WTC11 (cell line): Measurements from ENCODE around the gene HS3ST3A1. TPM values are rescaled to one million over a fixed set of nuclear protein-coding genes. Genes with fewer than 3 reads are reported as not detected.

Experiments used
- ATAC-seq: fragments of 200-7000 bp; cut with Tn5 transposase; 2 replicates; pipeline ENCODE4 v1.10.0; 2021; ENCODE audit warnings: mild to moderate bottlenecking, moderate library complexity
- CTCF ChIA-PET: fragments of 300-600 bp; sonication (Branson Sonifier 250); formaldehyde crosslinking; loops from one replicate; lab custom pipeline; 2021; ENCODE audit warnings: antibody characterized with exemption; lab: Charles Lee
- POLR2A ChIA-PET: fragments of 350-600 bp; sonication (Branson Sonifier 250); formaldehyde crosslinking; loops from one replicate; lab custom pipeline; 2021; ENCODE audit warnings: antibody characterized with exemption; lab: Charles Lee
- DNase-seq: peaks from one replicate; pipeline ENCODE4 v3.0.0; 2021; ENCODE audit warnings: low spot score
- H3K27ac Mint-ChIP-seq: 2 replicates; pipeline ENCODE4 v1.8.0; 2021; ENCODE audit warnings: mixed read lengths
- H3K27me3 Mint-ChIP-seq: 2 replicates; pipeline ENCODE4 v1.8.0; 2021; ENCODE audit warnings: low read depth, mild to moderate bottlenecking, moderate library complexity, mixed read lengths
- H3K36me3 Mint-ChIP-seq: 2 replicates; pipeline ENCODE4 v1.8.0; 2021; ENCODE audit warnings: mixed read lengths
- H3K4me1 Mint-ChIP-seq: 2 replicates; pipeline ENCODE4 v1.8.0; 2022; ENCODE audit warnings: mixed read lengths
- H3K4me3 Mint-ChIP-seq: 2 replicates; pipeline ENCODE4 v1.8.0; 2021; ENCODE audit warnings: mild to moderate bottlenecking, moderate library complexity, mixed read lengths
- H3K9me3 Mint-ChIP-seq: 2 replicates; pipeline ENCODE4 v1.8.0; 2021; ENCODE audit warnings: mixed read lengths
- ATF1 ChIP-seq: sonication (generic); formaldehyde crosslinking; IDR thresholded peaks from 2 replicates; pipeline ENCODE4 v1.8.1; 2023; ENCODE audit warnings: mild to moderate bottlenecking, moderate library complexity, missing genetic modification reagents
- CDX4 ChIP-seq: fragments of 250-450 bp; sonication (Bioruptor Pico); IDR thresholded peaks from 2 replicates; pipeline ENCODE4 v1.9.0; 2021; ENCODE audit warnings: moderate library complexity, mild to moderate bottlenecking, inconsistent platforms, borderline replicate concordance
- ETV6 ChIP-seq: sonication (generic); formaldehyde crosslinking; IDR thresholded peaks from 2 replicates; pipeline ENCODE4 v1.8.1; 2022; ENCODE audit warnings: mild to moderate bottlenecking, missing genetic modification reagents
- FOXJ3 ChIP-seq: sonication (generic); formaldehyde crosslinking; IDR thresholded peaks from 2 replicates; pipeline ENCODE4 v1.9.0; 2021; ENCODE audit warnings: missing genetic modification reagents, mild to moderate bottlenecking, borderline replicate concordance
- HMGA2 ChIP-seq: fragments of 250-450 bp; sonication (Bioruptor Pico); IDR thresholded peaks from 2 replicates; pipeline ENCODE4 v1.4.0; 2021; ENCODE audit warnings: mild to moderate bottlenecking, moderate library complexity
- PREB ChIP-seq: sonication (generic); formaldehyde crosslinking; IDR thresholded peaks from 2 replicates; pipeline ENCODE4 v1.8.1; 2022; ENCODE audit warnings: mild to moderate bottlenecking, missing genetic modification reagents, moderate library complexity, borderline replicate concordance
- RELA ChIP-seq: sonication (generic); formaldehyde crosslinking; IDR thresholded peaks from 2 replicates; pipeline ENCODE4 v1.8.1; 2022; ENCODE audit warnings: missing genetic modification reagents, mild to moderate bottlenecking, borderline replicate concordance
- USF2 ChIP-seq: sonication (generic); formaldehyde crosslinking; IDR thresholded peaks from 2 replicates; pipeline ENCODE4 v1.8.1; 2023; ENCODE audit warnings: mild to moderate bottlenecking, missing genetic modification reagents, moderate library complexity
- ZMAT4 ChIP-seq: fragments of 250-450 bp; sonication (Bioruptor Pico); IDR thresholded peaks from 2 replicates; pipeline ENCODE4 v1.9.0; 2021; ENCODE audit warnings: mild to moderate bottlenecking
- ZNF138 ChIP-seq: sonication (generic); formaldehyde crosslinking; conservative IDR thresholded peaks from 2 replicates; pipeline ENCODE4 v1.8.1; 2022; ENCODE audit warnings: mild to moderate bottlenecking, moderate library complexity, missing genetic modification reagents
- ZNF219 ChIP-seq: sonication (generic); formaldehyde crosslinking; IDR thresholded peaks from 2 replicates; pipeline ENCODE4 v1.8.0; 2023; ENCODE audit warnings: missing genetic modification reagents, mild to moderate bottlenecking, borderline replicate concordance
- ZNF263 ChIP-seq: sonication (generic); formaldehyde crosslinking; IDR thresholded peaks from 2 replicates; pipeline ENCODE4 v1.8.1; 2022; ENCODE audit warnings: low read depth, mild to moderate bottlenecking, moderate library complexity, missing genetic modification reagents
- ZNF317 ChIP-seq: sonication (generic); formaldehyde crosslinking; IDR thresholded peaks from 2 replicates; pipeline ENCODE4 v1.8.1; 2023; ENCODE audit warnings: low read depth, mild to moderate bottlenecking, moderate library complexity, missing genetic modification reagents, borderline replicate concordance
- ZNF396 ChIP-seq: fragments of 250-450 bp; sonication (Bioruptor Pico); IDR thresholded peaks from 2 replicates; pipeline ENCODE4 v1.8.0; 2021; ENCODE audit warnings: mild to moderate bottlenecking, moderate library complexity, borderline replicate concordance
- ZSCAN18 ChIP-seq: fragments of 250-450 bp; sonication (Bioruptor Pico); IDR thresholded peaks from 2 replicates; pipeline ENCODE4 v2.1.2; 2022; ENCODE audit warnings: mild to moderate bottlenecking, moderate library complexity
- total RNA-seq: library from RNA; stranded (reverse); gene quantifications from 3 replicates; pipeline ENCODE4 v1.2.3, GENCODE V29; 2021
- TF ChIP-seq, protein P1 (sequence below): sonication (generic); formaldehyde crosslinking; IDR thresholded peaks from 2 replicates; pipeline ENCODE4 v1.8.1; 2023; ENCODE audit warnings: mild to moderate bottlenecking, missing genetic modification reagents

The HS3ST3A1 gene
- total RNA-seq, 1 experiment from 2014 or later, result 9.7 TPM

DNA sequence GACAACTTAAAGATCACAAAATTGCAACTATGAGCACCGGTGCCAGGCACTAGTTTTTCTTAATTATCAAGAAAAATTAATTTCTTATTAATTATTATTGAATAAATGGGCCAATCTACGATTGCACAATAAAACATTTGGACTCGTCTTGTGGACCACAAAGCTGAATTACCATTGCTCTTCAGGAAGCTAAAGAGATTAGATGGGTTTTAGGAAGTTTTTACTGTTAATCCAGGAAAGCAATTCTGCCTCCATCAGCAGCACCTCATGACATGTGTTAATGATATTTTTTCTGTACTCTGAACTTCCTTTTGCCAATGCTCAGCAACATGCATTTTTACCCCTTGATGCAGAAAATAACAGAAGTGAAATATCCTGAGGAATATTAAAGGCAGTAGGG is 37.9 kb downstream of the HS3ST3A1 start (continued):
- TF ChIP-seq ZSCAN18 (CRISPR knock-in tag) (no peak), CDX4 (no peak), RELA (CRISPR knock-in tag) (no peak), ZMAT4 (CRISPR knock-in tag) (no peak), ZNF396 (CRISPR knock-in tag) (no peak), HMGA2 (no peak), ZNF263 (CRISPR knock-in tag) (no peak), ZNF138 (CRISPR knock-in tag) (no peak), FOXJ3 (no peak)

GRCh38 chr17:13562271-13562800 is 39.4 kb downstream of the HS3ST3A1 start:
- Mint-ChIP-seq H3K27ac (no peak overlapping the region), H3K4me3 (no peak overlapping the region), H3K4me1 (peaks cover 9% of the 10 kb centered on the region), H3K36me3 (peaks cover 13% of the 10 kb centered on the region), H3K9me3 (peaks cover 13% of the 10 kb centered on the region), H3K27me3 (no peaks in the 10 kb centered on the region)
- no peak for ATAC-seq
- TF ChIP-seq ZNF317 (CRISPR knock-in tag) (no peak), USF2 (CRISPR knock-in tag) (no peak), ZNF263 (CRISPR knock-in tag) (no peak), CDX4 (no peak), ZNF219 (CRISPR knock-in tag) (no peak), ETV6 (CRISPR knock-in tag) (no peak), ZMAT4 (CRISPR knock-in tag) (no peak), ATF1 (CRISPR knock-in tag) (no peak), PREB (CRISPR knock-in tag) (no peak)
- TF ChIP-seq, protein P1, sequence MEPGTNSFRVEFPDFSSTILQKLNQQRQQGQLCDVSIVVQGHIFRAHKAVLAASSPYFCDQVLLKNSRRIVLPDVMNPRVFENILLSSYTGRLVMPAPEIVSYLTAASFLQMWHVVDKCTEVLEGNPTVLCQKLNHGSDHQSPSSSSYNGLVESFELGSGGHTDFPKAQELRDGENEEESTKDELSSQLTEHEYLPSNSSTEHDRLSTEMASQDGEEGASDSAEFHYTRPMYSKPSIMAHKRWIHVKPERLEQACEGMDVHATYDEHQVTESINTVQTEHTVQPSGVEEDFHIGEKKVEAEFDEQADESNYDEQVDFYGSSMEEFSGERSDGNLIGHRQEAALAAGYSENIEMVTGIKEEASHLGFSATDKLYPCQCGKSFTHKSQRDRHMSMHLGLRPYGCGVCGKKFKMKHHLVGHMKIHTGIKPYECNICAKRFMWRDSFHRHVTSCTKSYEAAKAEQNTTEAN (CRISPR knock-in tag), result no peak
- ChIA-PET POLR2A (no interaction called here), CTCF (interaction anchor here (1.6 kb wide), 1 partner anchor 14 kb away, joined by 4 read pairs; no protein-coding TSS in a partner anchor)
- DNase-seq, result no peak
